ENCODE measurements around the gene THRB.

The THRB gene

DNA sequence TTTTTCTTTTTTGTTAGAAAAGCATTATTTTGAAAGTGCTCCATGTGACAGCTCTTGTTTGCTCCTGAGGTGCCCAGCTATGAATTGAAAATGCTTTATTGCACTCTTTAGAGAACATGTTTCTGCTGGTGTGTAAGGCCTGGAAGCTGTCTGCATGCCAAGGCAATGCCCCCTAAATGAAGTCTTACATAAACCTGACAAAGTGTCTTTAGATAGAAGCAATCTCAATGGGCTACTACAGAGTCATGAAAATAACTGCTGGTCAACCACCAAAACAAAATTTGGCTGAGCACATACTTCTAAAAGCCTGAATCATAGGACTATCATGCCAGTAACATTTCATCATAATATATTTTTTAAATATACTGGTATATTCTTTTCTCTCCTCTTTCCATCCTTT, 178.7 kb downstream of the THRB start:
- DNase-seq (ENCODE audit: low read depth in 1 of 2, low spot score in 1 of 2), result no peak

DNA sequence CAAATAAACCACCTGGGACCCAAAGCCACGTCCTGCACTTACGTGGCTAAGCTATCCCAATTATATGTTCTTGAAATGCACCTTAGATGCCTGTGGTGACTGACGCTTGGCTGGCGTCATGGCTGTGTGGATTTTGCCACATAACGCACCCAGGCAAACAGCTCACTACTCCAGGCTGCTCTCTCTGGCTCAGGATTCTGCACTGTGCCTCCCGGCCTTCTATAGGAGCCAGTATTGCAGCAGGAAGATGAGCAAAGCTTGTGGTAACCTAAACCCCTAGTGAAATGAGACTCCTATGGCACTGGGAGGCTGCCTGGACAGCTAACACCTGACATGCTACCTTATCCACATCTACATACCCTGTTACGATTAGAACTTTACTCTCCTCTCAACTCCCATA, 179.3 kb downstream of the THRB start:
- no peak for DNase-seq (ENCODE audit: low read depth in 1 of 2, low spot score in 1 of 2)

- DNase-seq (ENCODE audit: low read depth in 1 of 2, low spot score in 1 of 2), result no peak
These were observed 182.8 kb downstream of the THRB start for GRCh38 chr3:24311881-24312280.

DNA sequence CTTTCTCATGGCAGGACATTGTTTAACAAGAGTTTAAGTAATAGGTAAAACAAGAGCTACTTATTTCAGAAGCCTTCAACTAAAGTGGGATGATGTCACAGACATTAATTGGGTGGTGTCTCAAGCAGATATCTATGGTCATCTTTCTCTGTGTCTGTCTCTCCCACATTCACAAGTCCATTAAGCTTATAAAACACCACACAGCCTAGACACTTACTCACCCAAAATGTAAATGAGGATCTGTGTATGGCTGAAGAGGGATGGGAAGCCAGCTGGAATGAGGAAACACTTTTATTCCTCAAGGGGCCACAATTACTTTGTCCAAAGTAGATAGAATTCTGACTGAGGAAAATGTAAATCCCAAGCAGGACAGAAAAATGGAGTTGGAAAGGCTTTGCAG, 183.8 kb downstream of the THRB start:
- DNase-seq (ENCODE audit: low read depth in 1 of 2, low spot score in 1 of 2), result no peak

GRCh38 chr3:24306518-24306917, 188.1 kb downstream of the THRB start:
- no peak for DNase-seq (ENCODE audit: low read depth in 1 of 2, low spot score in 1 of 2)

DNA sequence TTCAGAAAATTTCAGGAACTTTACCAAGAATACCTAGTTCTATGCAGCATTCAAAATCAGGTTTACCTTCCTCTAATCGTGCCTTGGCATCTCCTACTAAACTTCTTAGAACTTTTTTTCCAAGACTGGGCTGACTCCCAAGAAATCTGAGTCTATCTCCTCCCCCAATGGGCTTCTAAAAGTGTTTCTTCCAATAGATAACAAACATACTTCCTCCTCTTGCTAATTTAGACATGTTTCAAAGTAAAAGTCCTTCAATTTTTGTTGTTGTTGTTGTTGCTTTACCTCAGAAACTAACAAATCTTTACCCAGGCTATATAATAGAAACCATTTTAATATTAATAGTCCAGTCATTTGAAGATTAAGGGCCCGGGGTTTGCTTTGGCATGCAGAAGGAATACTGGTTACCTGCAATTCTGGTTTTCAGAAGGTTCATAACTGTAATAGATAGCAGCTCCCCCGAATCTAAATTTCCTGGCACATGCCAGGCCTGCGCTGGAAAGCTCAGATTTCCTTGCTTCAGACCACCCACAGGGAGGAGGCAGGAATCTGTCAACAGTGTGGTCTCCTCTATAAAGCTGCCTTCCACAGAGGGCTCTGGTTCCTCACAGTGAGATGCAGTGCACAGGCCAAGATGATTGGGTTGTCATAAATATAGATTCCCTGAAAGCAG, 188.7 kb downstream of the THRB start:
- no peak for DNase-seq (ENCODE audit: low read depth in 1 of 2, low spot score in 1 of 2)

GRCh38 chr3:24303057-24303754, 191.4 kb downstream of the THRB start:
- DNase-seq (ENCODE audit: low read depth in 1 of 2, low spot score in 1 of 2), result no peak

DNA sequence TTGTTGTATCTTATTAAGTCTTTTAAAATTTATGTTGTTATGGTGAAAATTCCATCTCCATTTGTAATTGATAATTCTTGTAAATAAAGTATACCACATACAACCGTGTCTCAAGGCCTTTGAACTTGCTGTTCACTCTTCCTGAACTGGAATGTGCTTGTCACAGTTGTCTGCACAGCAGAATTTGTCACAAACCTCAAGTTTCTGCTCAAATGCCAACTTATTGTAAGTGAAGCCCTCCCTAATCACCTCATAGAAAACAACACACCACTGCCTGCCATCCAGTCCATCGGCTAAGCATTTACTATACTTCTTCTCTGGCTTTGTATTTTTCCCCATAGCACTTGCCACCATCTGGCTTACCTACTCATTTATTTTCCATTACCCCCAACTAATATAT, 192.3 kb downstream of the THRB start:
- DNase-seq (ENCODE audit: low read depth in 1 of 2, low spot score in 1 of 2), result no peak

GRCh38 chr3:24300949-24301348, 193.7 kb downstream of the THRB start:
- DNase-seq (ENCODE audit: low read depth in 1 of 2, low spot score in 1 of 2), result no peak

DNA sequence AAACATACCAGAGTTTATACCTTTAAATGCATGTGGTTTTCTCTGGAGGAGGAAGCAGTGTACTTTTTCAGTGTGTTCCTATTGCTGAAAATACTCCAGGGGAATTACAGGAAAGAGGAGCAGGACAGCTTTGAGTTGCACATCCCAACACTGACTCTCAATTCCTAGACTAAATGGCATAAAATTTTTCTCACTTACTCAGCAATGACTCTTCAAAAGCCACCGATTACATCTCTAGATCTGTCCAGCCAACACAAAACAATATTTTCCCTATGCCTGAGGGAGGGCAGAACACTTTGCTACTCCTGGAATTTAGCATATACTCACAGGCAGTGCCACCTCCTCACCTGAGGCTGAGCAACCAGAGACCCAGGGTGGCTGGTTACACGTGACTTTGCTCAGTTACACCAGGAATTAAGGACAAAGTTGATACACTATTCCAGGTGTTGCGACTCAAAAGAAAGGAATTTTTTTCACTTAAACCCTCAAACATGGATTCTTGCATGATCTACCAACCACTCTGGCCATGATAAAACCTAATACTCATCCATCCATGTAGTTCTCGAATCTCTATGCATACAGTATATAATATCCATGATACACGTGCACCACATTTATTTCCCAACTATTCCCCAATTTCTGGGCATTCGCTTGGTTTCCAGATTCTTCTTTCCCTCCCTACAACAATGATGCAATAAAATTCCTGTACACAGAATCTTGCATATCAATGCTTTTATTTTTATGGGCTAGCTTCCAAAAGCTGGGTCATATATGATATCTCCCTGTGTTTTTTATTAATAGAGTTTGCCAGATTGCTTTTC, 194.6 kb downstream of the THRB start:
- no peak for DNase-seq (ENCODE audit: low read depth in 1 of 2, low spot score in 1 of 2)

- no peak for DNase-seq (ENCODE audit: low read depth in 1 of 2, low spot score in 1 of 2)
These were observed 195.3 kb downstream of the THRB start for GRCh38 chr3:24299246-24299805.

GRCh38 chr3:24296441-24297205, 198.0 kb downstream of the THRB start:
- no peak for DNase-seq (ENCODE audit: low read depth in 1 of 2, low spot score in 1 of 2)

- DNase-seq (ENCODE audit: low read depth in 1 of 2, low spot score in 1 of 2), result no peak
These were observed 200.5 kb downstream of the THRB start for GRCh38 chr3:24294150-24294549.

GRCh38 chr3:24291646-24292045, 203.0 kb downstream of the THRB start:
- DNase-seq (ENCODE audit: low read depth in 1 of 2, low spot score in 1 of 2), result no peak

GRCh38 chr3:24290596-24290995, 204.1 kb downstream of the THRB start:
- DNase-seq (ENCODE audit: low read depth in 1 of 2, low spot score in 1 of 2), result no peak

DNA sequence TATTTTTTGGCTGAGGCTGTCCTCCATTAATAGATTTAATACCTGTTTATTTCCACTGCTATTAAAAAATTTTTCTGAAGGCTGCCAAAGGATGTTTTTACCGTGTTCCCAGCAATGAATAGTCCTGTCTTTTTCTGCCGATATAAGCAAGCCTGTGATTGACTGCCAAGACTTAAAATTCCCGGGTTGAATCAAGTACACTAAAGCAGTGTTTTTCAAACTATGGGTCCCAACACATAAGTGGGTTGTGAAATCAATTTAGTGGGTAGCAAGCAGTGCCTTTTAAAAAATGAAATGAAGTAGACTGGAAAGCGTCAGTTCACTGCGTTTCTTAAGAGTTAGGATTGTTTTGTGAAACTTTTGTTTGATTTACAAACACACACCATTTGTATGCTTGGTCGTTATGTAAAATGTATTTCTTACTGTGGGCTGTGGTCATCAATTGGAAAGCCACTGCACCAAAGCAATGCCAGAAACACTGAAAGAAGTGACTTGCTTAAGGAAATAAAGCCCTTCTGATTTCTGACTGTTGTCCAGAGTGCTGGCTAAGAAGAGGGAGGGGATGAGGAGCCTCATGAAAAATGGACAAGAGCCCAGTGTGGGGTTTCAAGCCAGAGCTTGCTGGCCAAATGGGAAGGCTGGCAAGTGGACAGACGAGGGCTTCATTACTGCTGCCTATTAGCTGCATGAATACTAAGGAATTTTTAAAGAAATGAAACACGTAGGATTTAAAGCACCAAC, 206.0 kb downstream of the THRB start:
- DNase-seq (ENCODE audit: low read depth in 1 of 2, low spot score in 1 of 2), result no peak

GRCh38 chr3:24287755-24288450, 206.7 kb downstream of the THRB start:
- no peak for DNase-seq (ENCODE audit: low read depth in 1 of 2, low spot score in 1 of 2)

DNA sequence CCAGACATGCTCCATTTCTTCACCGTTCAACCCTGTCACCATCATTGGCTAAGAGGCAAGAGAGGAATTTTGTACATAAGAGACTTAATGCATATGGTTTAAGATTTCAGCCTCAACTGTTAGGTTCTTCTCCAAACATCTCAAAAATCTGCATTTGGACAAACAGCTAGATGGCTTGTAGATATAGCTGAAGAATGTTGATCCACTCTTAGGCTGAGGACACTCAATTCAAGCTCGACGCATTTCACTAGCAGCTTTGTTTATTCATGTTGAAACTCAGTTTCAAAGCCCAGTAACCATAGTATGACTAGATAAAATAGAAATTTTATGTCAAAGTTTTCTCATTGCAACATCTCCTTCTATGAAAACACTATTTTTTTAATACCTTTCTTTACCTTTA, 208.2 kb downstream of the THRB start:
- DNase-seq (ENCODE audit: low read depth in 1 of 2, low spot score in 1 of 2), result no peak

- no peak for DNase-seq (ENCODE audit: low read depth in 1 of 2, low spot score in 1 of 2)
These were observed 216.1 kb downstream of the THRB start for GRCh38 chr3:24278543-24278942.

GRCh38 chr3:24273491-24273890, 221.2 kb downstream of the THRB start:
- DNase-seq (ENCODE audit: low read depth in 1 of 2, low spot score in 1 of 2), result no peak

All from activated T-helper 1 cell treated with anti-CD3 and anti-CD28 coated beads, Interleukin-2, amount 50 U/mL, for 16 hours (primary cell).